Measurements from ENCODE around the gene GRB10. TPM values are rescaled to one million over a fixed set of nuclear protein-coding genes. Genes with fewer than 3 reads are reported as not detected.

Gene GRB10
- total and polyA plus RNA-seq, 5 donors from 2014 or later = 0.25 to 2.3 TPM; not detected in 3

- H3K9me3 Mint-ChIP-seq = no peaks in the 10 kb centered on the region
- H3K4me1 Mint-ChIP-seq = no peaks in the 10 kb centered on the region
- H3K9me3 ChIP-seq (ENCODE audit: control insufficient read depth in 2 of 2, low read length in 2 of 2) = no peaks in the 10 kb centered on the region
- H3K4me1 ChIP-seq (ENCODE audit: control insufficient read depth, insufficient read depth, low read length, poor library complexity, severe bottlenecking) = no peaks in the 10 kb centered on the region
- H3K36me3 ChIP-seq (ENCODE audit: control insufficient read depth, insufficient read depth, low read length) = no peaks in the 10 kb centered on the region
- peaks cover 17% of the 10 kb centered on the region for H3K27me3 Mint-ChIP-seq
- no peak for ATAC-seq (ENCODE audit: low read depth in 2 of 2)
- no peak overlapping the region for H3K27ac ChIP-seq (ENCODE audit: insufficient read depth, low read length, poor library complexity, severe bottlenecking)
- no peak overlapping the region for H3K27ac Mint-ChIP-seq
- H3K4me3 Mint-ChIP-seq = no peak overlapping the region
- no peak overlapping the region for H3K4me3 ChIP-seq (ENCODE audit: low read depth, low read length)
- DNase-seq = no peak
- H3K36me3 Mint-ChIP-seq = no peaks in the 10 kb centered on the region
- peaks cover 9% of the 10 kb centered on the region for H3K27me3 ChIP-seq (ENCODE audit: control insufficient read depth, insufficient read depth, low read length)
Observed at GRCh38 chr7:50706469-50706937, 76.2 kb downstream of the GRB10 start.

- no peak overlapping the region for H3K27ac Mint-ChIP-seq
- Histone ChIP-seq H3K9me3 (ENCODE audit: control insufficient read depth in 2 of 2, low read length in 2 of 2) (no peaks in the 10 kb centered on the region), H3K4me3 (ENCODE audit: low read depth, low read length) (no peak overlapping the region), H3K27me3 (ENCODE audit: control insufficient read depth, insufficient read depth, low read length) (peaks cover 9% of the 10 kb centered on the region), H3K27ac (ENCODE audit: insufficient read depth, low read length, poor library complexity, severe bottlenecking) (no peak overlapping the region), H3K36me3 (ENCODE audit: control insufficient read depth, insufficient read depth, low read length) (no peaks in the 10 kb centered on the region), H3K4me1 (ENCODE audit: control insufficient read depth, insufficient read depth, low read length, poor library complexity, severe bottlenecking) (no peaks in the 10 kb centered on the region)
- no peaks in the 10 kb centered on the region for H3K36me3 Mint-ChIP-seq
- no peaks in the 10 kb centered on the region for H3K9me3 Mint-ChIP-seq
- H3K4me3 Mint-ChIP-seq = no peak overlapping the region
- no peaks in the 10 kb centered on the region for H3K4me1 Mint-ChIP-seq
- ATAC-seq (ENCODE audit: low read depth in 2 of 2) = no peak
- peaks cover 22% of the 10 kb centered on the region for H3K27me3 Mint-ChIP-seq
- DNase-seq = no peak
Observed at GRCh38 chr7:50704844-50705243, 77.9 kb downstream of the GRB10 start.

- H3K27me3 ChIP-seq (ENCODE audit: control insufficient read depth, insufficient read depth, low read length) = peaks cover 9% of the 10 kb centered on the region
- no peak overlapping the region for H3K27ac Mint-ChIP-seq
- no peaks in the 10 kb centered on the region for H3K9me3 Mint-ChIP-seq
- H3K36me3 Mint-ChIP-seq = no peaks in the 10 kb centered on the region
- H3K27ac ChIP-seq (ENCODE audit: insufficient read depth, low read length, poor library complexity, severe bottlenecking) = no peak overlapping the region
- no peaks in the 10 kb centered on the region for H3K36me3 ChIP-seq (ENCODE audit: control insufficient read depth, insufficient read depth, low read length)
- ATAC-seq (ENCODE audit: low read depth in 2 of 2) (no peak), DNase-seq (no peak)
- peaks cover 0 to 2% (median 0%) of the 10 kb centered on the region in 4 donors for H3K4me1 Mint-ChIP-seq
- H3K4me3 ChIP-seq (ENCODE audit: low read depth, low read length) = no peak overlapping the region
- no peak overlapping the region for H3K4me3 Mint-ChIP-seq
- H3K27me3 Mint-ChIP-seq = peaks cover 34% of the 10 kb centered on the region
- no peaks in the 10 kb centered on the region for H3K9me3 ChIP-seq (ENCODE audit: control insufficient read depth in 2 of 2, low read length in 2 of 2)
- H3K4me1 ChIP-seq (ENCODE audit: control insufficient read depth, insufficient read depth, low read length, poor library complexity, severe bottlenecking) = no peaks in the 10 kb centered on the region
Observed at GRCh38 chr7:50703654-50704053, 79.0 kb downstream of the GRB10 start.

- Mint-ChIP-seq H3K4me3 (no peak overlapping the region), H3K27ac (no peak overlapping the region), H3K36me3 (no peaks in the 10 kb centered on the region), H3K4me1 (peaks cover 0 to 4% (median 0%) of the 10 kb centered on the region in 4 donors), H3K27me3 (peaks cover 29% of the 10 kb centered on the region), H3K9me3 (no peaks in the 10 kb centered on the region)
- Histone ChIP-seq H3K27me3 (ENCODE audit: control insufficient read depth, insufficient read depth, low read length) (peaks cover 9% of the 10 kb centered on the region), H3K9me3 (ENCODE audit: control insufficient read depth in 2 of 2, low read length in 2 of 2) (no peaks in the 10 kb centered on the region), H3K4me3 (ENCODE audit: low read depth, low read length) (no peak overlapping the region), H3K4me1 (ENCODE audit: control insufficient read depth, insufficient read depth, low read length, poor library complexity, severe bottlenecking) (no peaks in the 10 kb centered on the region), H3K36me3 (ENCODE audit: control insufficient read depth, insufficient read depth, low read length) (no peaks in the 10 kb centered on the region), H3K27ac (ENCODE audit: insufficient read depth, low read length, poor library complexity, severe bottlenecking) (no peak overlapping the region)
- ATAC-seq (ENCODE audit: low read depth in 2 of 2) = no peak
- DNase-seq = no peak
Observed at GRCh38 chr7:50699143-50699542, 83.6 kb downstream of the GRB10 start.

- H3K36me3 ChIP-seq (ENCODE audit: control insufficient read depth, insufficient read depth, low read length) = no peaks in the 10 kb centered on the region
- H3K27me3 Mint-ChIP-seq = peaks cover 26% of the 10 kb centered on the region
- no peak overlapping the region for H3K4me3 Mint-ChIP-seq
- H3K4me3 ChIP-seq (ENCODE audit: low read depth, low read length) = no peak overlapping the region
- no peaks in the 10 kb centered on the region for H3K36me3 Mint-ChIP-seq
- peaks cover 0 to 4% (median 0%) of the 10 kb centered on the region in 4 donors for H3K4me1 Mint-ChIP-seq
- H3K27ac Mint-ChIP-seq = no peak overlapping the region
- no peak for ATAC-seq (ENCODE audit: low read depth in 2 of 2)
- peaks cover 6% of the 10 kb centered on the region for H3K27me3 ChIP-seq (ENCODE audit: control insufficient read depth, insufficient read depth, low read length)
- H3K27ac ChIP-seq (ENCODE audit: insufficient read depth, low read length, poor library complexity, severe bottlenecking) = no peak overlapping the region
- no peak for DNase-seq
- no peaks in the 10 kb centered on the region for H3K9me3 ChIP-seq (ENCODE audit: control insufficient read depth in 2 of 2, low read length in 2 of 2)
- no peaks in the 10 kb centered on the region for H3K9me3 Mint-ChIP-seq
- no peaks in the 10 kb centered on the region for H3K4me1 ChIP-seq (ENCODE audit: control insufficient read depth, insufficient read depth, low read length, poor library complexity, severe bottlenecking)
Observed at GRCh38 chr7:50697748-50698147, 84.9 kb downstream of the GRB10 start.

- Histone ChIP-seq H3K4me3 (ENCODE audit: low read depth, low read length) (no peak overlapping the region), H3K27ac (ENCODE audit: insufficient read depth, low read length, poor library complexity, severe bottlenecking) (no peak overlapping the region), H3K4me1 (ENCODE audit: control insufficient read depth, insufficient read depth, low read length, poor library complexity, severe bottlenecking) (no peaks in the 10 kb centered on the region), H3K36me3 (ENCODE audit: control insufficient read depth, insufficient read depth, low read length) (no peaks in the 10 kb centered on the region), H3K27me3 (ENCODE audit: control insufficient read depth, insufficient read depth, low read length) (peaks cover 6% of the 10 kb centered on the region), H3K9me3 (ENCODE audit: control insufficient read depth in 2 of 2, low read length in 2 of 2) (no peaks in the 10 kb centered on the region)
- Mint-ChIP-seq H3K27me3 (peaks cover 31% of the 10 kb centered on the region), H3K36me3 (no peaks in the 10 kb centered on the region), H3K27ac (no peak overlapping the region), H3K9me3 (no peaks in the 10 kb centered on the region), H3K4me3 (no peak overlapping the region), H3K4me1 (peaks cover 0 to 4% (median 0%) of the 10 kb centered on the region in 4 donors)
- DNase-seq (peak in 2 of 3 donors; percentile 6 to 16), ATAC-seq (ENCODE audit: low read depth in 2 of 2) (no peak)
Observed at GRCh38 chr7:50696810-50697582, 85.7 kb downstream of the GRB10 start.

GRCh38 chr7:50695026-50695425 lies 87.7 kb downstream of the GRB10 start:
- Mint-ChIP-seq H3K27ac (no peak overlapping the region), H3K9me3 (no peaks in the 10 kb centered on the region), H3K4me3 (peak overlapping the region in 1 of 4 donors; percentile 27), H3K36me3 (no peaks in the 10 kb centered on the region), H3K4me1 (peaks cover 0 to 4% (median 0%) of the 10 kb centered on the region in 4 donors), H3K27me3 (peaks cover 24% of the 10 kb centered on the region)
- Histone ChIP-seq H3K4me3 (ENCODE audit: low read depth, low read length) (no peak overlapping the region), H3K36me3 (ENCODE audit: control insufficient read depth, insufficient read depth, low read length) (no peaks in the 10 kb centered on the region), H3K27me3 (ENCODE audit: control insufficient read depth, insufficient read depth, low read length) (peaks cover 6% of the 10 kb centered on the region), H3K27ac (ENCODE audit: insufficient read depth, low read length, poor library complexity, severe bottlenecking) (no peak overlapping the region), H3K4me1 (ENCODE audit: control insufficient read depth, insufficient read depth, low read length, poor library complexity, severe bottlenecking) (no peaks in the 10 kb centered on the region), H3K9me3 (ENCODE audit: control insufficient read depth in 2 of 2, low read length in 2 of 2) (no peaks in the 10 kb centered on the region)
- no peak for DNase-seq
- no peak for ATAC-seq (ENCODE audit: low read depth in 2 of 2)
